DMS 273 (cell line): ENCODE results near the gene ALDH1A3.

Experiments used
- DNase-seq: peaks from one replicate; lab custom pipeline; 2025; ENCODE audit not compliant: unreplicated experiment; lab: John Stamatoyannopoulos, UW

ALDH1A3 gene

DNA sequence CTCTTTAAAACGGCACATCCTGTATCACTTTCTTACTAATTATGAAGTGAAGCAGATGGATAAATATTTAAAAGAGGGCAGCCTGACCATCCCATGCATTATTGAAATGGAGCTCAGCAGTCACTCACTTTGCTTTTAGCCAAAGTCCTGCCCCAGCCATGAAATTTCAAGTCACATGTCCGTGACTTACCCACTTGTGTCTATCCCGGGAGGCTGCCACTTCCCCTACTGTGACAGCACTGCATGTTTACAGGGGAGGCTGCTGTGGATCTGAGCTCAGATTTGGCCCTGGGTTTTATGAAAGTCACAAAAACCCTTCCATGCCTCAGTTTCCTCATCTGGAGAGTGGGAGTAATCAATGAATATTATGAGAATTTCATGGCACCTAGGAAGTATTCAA lies 21.7 kb downstream of the ALDH1A3 start:
- DNase-seq = no peak

DNA sequence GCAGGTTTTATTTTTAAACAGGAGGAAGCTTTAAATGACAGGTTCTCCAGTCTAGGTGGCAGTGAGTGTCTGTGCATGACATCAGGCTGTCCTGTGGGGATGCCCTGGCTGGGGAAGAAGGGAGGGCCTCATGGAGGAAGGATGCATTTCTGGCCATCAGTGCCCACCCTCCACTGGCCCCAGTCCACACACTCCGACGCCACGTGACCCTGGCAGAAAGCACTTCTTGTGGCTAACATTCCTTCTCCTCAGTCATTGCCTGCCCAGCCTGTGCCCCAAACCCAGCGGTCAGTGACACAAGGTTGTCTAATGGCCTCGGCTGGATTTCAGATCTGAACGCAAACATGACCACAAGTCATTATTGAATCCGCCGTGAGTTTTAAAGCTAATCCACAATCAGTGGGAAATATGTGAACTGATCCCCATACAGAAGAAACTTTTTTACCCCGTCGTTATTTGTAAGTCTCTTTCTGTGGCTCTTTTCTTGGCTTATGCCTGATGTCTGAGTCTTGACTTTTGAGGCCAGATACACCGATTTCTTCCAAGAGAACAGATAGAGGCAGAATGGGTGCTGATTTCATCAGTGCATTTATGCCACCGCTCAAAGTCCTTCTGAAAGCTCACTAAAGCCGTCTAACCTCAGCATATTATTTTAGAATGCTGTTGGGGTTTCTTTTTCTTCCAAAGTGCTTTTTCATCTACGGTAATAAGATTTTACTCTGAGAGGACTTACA lies 22.2 kb downstream of the ALDH1A3 start:
- peak; percentile 28 for DNase-seq

DNA sequence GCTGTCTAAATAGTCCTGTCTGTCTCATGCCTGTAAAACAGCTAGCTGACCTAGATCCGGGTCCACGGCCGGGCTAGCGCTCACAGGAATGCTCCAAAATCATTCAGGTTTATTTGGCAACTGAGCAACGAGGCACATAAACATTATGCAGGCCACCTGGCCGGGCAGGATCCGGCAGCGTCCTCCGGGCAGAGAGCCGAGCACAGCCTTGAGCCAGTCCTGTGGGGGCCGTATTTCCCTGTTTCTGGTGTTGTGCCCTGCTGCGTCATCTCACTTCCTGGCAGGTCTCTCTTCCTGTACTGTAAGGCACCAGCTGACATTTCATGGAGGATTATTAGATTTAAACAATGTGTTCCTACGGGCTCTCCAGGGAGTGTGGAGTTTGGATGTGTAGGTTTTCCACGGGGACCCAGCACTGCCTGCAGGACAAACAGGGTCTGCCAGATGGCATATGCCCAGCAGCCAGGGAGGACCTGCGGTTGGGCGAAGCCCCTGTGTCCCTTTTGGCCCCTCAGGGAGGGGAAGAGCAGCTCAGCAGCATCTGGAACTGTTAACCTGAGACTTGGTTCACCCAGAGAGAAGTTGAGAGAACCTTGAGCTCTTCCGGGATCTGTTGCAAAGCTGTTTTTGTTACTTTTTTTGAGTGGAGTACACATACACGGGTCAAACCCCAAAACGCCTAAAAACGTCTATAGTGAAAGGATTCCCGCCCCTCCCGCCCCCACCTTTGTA lies 23.0 kb downstream of the ALDH1A3 start:
- DNase-seq = peak; percentile 92

DNA sequence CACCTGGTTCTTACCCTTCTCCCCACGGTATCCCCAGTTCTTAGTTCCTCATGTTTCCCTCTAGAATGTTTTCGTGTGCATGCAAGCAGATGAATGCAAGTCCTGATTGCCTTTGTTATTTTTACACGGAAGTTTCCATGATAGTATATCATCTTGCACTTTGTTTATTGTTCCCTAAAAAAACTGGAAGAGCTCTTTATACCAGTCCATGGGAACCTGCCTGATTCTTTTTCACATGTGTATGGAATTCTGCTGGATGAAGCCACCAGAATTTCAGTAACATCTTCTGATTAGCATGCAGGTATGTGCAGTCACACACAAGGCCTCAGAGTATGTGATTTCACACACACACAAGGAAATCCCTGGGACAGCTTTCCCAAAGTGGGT lies 23.5 kb downstream of the ALDH1A3 start:
- DNase-seq = peak; percentile 16

DNA sequence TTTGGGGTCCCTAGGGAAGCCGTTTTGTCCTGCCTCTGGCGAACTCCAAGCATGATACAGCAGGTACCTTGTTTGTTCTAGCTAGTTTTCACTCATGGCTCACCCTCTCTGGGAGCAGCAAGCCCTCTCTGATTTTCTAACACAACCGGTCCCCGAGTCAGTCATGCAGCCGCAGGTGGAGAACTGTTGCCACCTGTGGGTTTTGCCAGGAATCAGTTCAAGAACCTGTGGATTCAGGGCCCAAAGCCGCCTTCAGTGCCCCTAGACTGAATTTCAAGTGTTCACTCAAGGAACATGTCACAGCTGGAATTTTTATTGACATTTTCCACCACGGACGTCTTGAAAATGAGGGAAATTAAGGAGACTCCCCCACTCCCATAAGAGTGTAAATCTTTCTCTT lies 26.2 kb downstream of the ALDH1A3 start:
- DNase-seq = no peak

DNA sequence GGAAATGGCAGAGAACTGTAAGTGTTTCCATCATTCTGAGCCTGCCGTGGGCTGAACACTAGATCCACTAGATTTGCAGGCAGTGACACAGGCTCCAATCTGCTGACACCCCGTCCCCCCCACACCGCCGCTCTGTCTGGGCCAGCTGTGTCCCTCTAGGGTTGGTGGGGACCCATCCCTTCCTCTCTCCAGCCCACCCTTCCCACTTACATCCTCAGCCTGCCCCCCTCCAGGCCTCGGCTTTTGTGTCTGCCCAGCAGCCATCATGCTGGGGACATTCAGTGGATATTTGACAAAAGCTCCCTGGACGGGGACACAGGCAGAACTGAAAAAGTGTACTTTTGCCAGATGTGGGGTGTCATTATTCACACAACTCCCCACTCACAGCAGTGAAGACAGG lies 28.8 kb downstream of the ALDH1A3 start:
- no peak for DNase-seq

DNA sequence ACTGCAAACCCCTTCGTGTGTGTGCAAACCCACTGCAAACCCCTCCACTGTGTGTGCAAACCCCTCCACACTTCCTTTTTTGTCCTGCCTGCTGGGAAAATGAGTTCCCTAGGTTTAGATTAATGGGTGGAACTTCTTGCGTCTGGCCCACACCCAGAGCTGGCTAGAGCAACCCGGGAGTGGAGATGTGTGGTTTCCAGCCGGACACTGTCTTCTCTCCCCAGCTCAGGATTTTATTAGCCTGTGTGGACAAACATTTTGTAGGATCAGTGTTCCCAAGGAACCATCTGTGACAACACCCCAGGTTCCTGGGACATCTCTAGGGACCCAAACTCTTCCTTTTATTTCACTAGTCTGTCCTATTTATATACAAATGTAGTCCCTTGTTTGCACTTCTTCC lies 29.9 kb downstream of the ALDH1A3 start:
- DNase-seq = no peak

DNA sequence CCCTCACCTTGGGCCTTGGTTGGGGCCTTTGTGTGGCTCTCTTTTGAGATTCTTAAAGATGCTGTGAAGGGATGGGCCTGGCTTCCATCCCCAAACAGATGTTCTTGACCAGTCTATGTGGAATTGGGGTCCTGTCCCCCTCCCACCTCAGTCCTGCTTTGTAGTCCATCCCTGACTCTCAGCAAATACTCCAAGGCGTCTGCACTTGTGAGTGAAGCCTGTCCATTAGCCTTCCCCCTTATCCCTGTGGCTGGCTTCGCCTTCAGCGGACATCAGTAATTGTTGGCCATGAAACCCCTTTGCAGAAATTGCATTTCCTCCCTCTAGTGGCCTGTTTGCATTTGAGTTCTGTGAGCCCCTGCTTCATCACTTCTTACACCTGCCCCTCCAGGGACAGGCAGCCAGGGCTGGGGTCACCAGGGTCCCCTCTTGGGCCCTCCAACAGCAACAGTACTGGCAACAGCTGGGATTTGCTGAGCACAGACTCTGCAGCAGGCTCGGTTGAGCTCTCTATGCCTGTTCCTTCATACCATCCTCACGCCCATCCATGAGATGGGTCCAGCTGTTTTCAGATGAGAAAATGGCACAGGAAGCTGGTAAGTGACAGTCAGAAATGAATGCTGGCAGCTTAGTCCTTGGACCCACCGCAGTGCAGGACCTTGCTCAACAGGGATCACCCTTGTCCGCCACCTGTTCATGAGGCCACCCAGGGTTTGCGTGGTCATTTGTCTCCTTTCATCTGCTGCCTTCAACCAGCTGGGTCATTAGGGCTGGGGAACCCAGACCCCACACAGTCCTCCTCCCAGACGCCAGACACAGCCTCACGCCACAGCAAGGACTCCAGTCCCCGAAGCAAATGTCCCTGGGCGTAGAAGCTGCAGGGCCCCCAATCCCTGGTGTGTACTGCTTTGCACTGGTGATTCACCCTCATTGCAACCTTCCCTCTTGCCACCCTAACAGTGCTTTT lies 30.6 kb downstream of the ALDH1A3 start:
- peak; percentile 8 for DNase-seq

DNA sequence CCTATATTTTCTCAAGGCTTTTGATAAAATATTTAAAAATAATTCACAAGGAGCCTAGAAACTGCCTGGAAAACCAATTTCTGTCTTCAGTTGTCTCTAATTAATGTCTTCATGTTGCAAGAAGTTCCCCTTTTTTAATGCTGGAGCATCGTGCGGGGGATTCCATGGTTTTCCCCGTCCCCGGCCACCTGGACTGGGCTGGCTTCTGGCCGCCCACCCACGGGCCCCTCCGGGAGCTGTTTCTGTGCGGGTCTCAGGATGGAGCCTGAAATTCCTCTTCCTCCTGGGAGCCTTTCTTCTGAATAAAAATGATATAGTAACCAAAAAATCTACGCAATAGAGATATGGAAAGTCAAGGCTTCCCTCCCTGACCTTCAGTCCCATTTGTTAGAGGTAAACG lies 31.5 kb downstream of the ALDH1A3 start:
- DNase-seq = no peak

DNA sequence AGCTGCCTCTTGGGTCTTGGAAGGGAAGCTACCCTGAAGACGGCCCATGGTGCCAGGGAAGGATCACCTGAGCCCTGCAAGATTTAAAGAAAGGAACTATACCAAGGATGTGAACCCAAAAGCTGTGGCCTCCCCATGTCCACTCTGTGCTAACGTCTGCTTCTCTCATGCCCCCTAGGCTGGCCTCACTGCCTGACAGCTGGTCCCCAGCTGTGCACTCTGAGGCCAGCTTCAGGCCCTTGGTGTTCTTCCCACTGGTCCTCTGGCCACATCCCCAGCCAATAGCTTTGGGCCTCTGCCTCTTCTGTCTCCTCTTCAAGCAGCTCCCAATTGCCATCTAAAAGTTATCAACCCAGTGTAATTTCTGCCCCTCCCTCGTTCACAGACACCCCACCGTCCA lies 34.3 kb downstream of the ALDH1A3 start:
- no peak for DNase-seq

DNA sequence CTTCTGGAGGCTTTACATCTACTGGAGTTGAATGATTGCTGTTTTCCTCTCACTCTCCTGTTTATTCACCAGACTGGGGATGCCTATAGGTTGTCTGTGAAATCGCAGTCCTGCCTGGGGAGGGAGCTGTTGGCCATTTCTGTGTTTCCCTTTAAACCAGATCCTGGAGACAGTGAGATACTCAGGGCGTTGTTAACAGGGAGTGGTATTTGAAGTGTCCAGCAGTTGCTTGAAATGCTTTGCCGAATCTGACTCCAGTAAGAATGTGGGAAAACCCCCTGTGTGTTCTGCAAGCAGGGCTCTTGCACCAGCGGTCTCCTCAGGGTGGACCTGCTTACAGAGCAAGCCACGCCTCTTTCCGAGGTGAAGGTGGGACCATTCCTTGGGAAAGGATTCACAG lies 35.2 kb downstream of the ALDH1A3 start:
- no peak for DNase-seq

DNA sequence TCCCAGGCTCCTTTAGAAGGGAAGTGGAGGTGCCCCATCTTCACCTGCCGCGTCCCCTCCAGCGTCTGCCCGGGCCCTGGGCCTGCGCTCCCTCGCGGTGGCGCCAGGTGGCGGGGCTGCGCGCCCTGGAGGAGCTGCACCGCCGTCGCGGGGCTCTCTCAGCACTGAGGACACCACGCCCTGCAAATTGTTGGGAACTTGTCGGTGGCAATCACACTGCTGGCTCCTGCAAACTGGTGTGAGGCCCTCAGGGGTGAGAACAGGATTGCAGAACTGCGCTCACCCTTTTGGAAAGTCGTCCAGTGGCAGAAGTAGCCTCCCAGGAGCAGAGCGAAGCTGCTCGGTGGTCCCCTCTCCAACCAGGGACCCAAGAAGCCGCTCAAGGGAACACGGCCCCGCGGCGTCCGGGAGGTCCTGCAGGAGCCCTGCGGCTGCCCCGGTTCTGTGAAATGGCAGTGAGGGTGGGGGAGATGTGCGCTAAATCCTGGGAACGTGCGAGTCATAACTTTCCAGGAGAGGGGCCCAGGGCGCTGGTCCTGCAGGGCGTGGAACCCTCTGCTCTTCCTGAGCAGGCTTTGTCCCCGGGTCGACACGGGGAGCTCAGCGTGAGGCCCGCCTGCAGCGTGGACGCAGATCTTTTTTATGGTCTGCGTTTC lies 38.5 kb downstream of the ALDH1A3 start:
- DNase-seq = peak; percentile 86

DNA sequence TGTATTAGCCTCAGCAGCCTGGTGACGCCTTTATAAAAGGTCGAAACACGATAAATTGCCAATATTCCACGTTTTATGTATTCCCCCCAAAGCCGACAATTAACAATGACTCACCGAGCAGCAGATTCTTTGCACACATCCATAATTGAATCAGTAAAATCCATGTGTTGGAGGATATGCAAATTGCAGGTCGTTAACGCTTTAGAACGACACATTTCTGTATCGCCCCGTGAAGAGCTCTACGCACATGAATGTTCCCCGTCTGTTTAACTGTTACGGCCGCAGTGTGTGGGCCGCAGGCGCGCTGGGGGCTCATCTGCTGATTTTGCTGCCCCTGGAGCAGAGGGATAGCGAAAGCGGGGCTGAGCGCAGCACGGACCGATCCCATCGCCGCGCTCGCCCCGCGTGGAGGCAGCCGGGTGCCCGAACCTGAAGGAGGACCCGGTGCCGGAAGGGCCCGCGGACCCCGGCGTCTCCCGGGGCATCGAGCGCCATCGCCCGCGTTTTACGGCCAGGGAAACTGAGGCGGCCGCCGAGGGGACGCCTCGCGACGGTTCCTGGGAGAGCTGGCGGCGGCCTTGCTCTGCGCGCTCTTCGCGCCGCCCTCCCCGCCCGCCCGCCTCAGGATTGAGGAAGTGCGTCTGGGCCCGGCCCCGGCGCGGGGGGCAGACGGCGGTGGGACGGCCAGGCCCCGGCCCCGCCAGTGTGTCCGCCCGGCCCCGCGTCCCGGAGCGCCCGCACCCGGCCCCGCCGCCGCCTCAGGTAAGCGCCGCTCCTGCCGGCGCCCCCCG lies 39.3 kb downstream of the ALDH1A3 start, which contains the start of gene LRRK1:
Gene LRRK1 (plus strand): TSS at position 668 of the 791 bp plus-strand sequence. CDS start 5,276 bp downstream, outside the sequence.
- DNase-seq = peak; percentile 58

DNA sequence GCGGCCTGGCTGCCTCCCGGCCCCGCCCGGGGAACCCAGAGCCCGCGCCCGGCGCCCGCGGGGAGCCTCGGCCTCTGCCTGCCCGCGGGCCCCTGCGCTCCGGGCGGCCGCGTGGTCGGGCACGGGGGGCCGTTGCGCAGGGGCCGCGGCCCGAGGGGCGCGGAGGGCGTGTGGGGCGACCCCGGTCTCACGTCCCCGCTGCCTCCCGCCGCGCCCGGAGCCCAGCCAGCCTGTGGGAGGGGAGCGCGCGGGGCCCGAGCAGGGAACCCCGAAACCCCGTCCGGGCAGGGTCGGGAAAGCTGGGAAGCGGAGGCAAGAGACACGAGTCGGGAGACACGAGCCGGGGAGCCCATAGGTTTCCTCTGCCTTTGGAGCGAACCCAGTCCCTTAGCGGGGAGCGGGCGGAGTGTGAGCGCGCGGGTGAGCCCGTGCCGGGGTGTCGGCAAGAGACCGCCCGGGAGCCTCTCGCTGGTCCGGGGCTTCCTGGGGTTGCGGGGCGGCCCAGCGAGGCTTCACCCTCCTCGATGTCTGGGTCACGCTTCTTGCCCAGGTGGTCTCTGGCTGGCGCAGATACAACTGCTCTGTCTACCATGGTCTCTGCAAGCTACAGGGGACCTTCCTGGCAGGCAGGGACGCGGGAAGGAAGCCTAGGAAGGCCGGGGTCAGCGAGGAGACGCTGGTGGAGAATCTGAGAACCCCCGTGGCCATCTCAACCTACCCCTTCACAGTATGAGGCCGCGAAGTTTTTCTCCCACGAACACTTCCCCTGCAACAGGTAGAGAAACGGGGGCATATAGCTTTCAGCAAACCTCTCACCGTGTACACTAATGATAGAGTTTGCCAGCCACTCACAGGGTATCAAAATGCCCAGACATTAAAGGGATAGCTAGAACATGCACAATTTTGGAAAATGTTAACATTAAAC lies 40.1 kb downstream of the ALDH1A3 start:
- DNase-seq = peak; percentile 35

DNA sequence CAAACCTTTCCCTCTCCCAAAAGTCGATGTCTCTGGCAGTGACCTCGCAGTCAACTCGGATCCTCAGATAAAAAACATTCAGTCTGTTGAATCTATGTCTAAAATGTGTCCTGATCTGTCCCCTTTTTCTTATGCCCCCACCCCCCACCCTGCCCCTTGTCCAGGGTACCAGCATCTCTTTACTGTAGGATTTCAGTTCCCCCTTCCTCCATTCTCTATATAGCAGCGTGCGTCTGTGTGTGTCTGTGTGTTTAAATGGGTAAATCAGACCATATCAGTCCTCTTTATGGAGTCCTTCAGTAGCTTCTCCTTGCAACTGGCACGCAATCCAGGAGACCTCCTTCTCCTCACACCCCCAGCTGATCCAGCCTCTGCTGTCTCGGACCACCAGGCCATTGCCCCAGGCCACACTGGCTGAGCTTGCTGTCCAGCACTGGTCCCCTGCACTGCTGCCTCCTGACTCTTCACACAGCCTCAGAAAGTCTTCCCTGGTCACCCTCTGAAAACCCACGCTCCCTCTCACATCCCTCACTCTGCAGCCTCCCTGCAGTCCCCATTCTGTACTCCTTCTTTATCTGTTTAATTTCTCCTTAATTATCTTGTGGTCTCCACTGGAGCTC lies 41.0 kb downstream of the ALDH1A3 start:
- no peak for DNase-seq

DNA sequence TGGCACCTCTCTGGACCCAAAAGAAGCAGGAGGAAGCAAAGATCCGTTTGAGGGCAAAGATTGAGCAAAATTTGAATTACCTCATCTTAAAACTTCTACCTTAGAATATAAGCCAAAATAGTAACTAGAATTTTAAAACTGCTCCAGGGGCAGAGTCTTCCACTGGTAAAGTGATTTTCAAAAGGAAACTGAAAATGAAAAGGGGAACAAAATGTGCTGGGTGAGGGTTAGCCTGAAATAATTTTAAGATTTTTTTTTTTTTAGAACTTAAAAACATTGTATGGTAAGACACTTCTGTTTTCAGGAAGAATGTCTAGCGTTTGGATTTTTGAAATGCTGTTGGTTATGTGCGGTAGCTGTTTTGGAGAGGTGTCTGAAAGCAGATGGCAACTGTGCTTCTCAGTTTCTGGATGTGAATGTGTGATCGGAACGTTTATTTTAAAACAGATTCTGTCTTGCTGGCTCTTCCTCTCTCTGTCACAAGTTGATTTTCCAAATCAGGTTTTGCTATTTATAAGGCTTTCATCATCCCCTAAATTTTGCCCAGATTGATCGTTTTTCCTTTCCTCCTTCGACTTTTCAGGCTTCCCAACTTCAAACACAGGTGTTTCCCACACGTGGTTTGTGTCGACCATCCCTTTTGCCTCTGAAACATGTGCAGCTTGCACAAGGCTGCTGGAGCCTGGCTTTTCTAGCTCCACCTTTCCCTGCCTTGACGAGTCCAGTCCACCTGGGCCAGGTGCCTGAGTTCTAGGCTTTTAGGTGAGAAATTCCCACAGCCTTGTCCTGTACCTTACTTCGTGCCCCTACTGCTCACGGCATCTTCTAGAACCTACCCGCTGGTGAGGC lies 42.8 kb downstream of the ALDH1A3 start:
- DNase-seq = no peak

DNA sequence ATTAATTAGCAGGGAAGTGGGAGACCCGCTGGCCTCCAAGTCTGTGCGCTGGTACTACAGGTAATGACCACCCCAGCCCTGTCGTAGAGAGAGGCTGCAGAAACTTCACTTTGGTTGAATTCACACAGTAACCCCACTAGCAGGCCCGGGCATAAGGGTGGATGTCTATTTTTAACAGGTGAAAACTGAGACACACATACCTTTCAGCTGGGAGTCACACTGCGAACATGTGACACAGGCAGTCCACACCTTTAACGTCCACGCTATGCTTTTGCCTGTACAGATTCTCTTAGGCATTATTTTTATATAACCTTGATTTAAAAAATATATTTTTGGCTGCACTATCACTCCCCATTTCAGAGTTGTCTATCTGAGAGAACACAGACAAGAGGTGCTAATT lies 43.4 kb downstream of the ALDH1A3 start:
- no peak for DNase-seq

DNA sequence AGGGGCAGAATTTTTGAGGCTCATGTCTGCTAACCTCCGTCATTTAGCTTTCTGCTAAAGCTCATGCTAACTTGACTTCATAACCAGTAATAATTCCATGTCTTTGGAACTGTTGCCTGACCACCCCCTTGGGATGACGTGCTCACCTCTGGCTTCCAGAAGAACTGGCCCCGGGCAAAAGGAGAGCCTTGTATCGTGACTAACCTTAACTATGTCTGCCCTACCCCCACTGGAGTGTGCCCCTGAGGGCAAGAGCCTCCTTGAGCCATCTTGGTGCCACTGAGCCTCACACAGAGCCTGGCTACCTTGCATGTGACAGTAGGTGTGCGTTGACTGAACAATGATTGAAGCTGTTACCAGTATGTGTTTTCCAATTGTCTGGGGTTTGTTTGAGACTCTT lies 44.3 kb downstream of the ALDH1A3 start:
- no peak for DNase-seq
